K562 (cell line): Measurements from ENCODE around the gene SRC. TPM values are rescaled to one million over a fixed set of nuclear protein-coding genes. Genes with fewer than 3 reads are reported as not detected.

Experiments used
- EHMT2 ChIP-seq: fragments of 450-650 bp; IDR thresholded peaks from 2 replicates; pipeline ENCODE4 v1.6.1; 2018; ENCODE audit warnings: antibody characterized with exemption
- LCOR ChIP-seq: sonication (generic); formaldehyde crosslinking; IDR thresholded peaks from 2 replicates; pipeline ENCODE4 v1.8.0; 2022; ENCODE audit warnings: mild to moderate bottlenecking, missing genetic modification reagents
- NONO ChIP-seq, 2 experiments: fragments of 200-400 bp in 1 of 2; fragments of 450-650 bp in 1 of 2; formaldehyde crosslinking in 1 of 2; IDR thresholded peaks; 2 replicates each; pipeline ENCODE4 v1.6.1; 2017; ENCODE audit warnings: low read depth in 2 of 2, mild to moderate bottlenecking in 2 of 2, moderate library complexity in 2 of 2, low read length in 1 of 2
- POLR2AphosphoS2 ChIP-seq: IDR thresholded peaks from 2 replicates; pipeline ENCODE4 v1.6.1; 2012; ENCODE audit warnings: low read length, improper control_type of control experiment
- RBM22 ChIP-seq: fragments of 200-400 bp; formaldehyde crosslinking; IDR thresholded peaks from 2 replicates; pipeline ENCODE4 v1.6.1; 2018; ENCODE audit warnings: low read length, low read depth; ENCODE audit not compliant: poor library complexity, severe bottlenecking
- YBX1 ChIP-seq: fragments of 450-650 bp; IDR thresholded peaks from 2 replicates; pipeline ENCODE4 v1.7.1; 2016; ENCODE audit warnings: mild to moderate bottlenecking
- polyA plus RNA-seq, 8 experiments: library from polyadenylated mRNA; depleted of rRNA in 4 of 8; stranded (reverse) in 5 of 8; unstranded in 3 of 8; fragments of >200 nt; fragmentation: Nextera tagmentation in 2 of 8; fragmentation: Illumina TruSeq in 1 of 8; extraction: Ambion mirVana in 2 of 8; extraction: Trizol in 1 of 8; gene quantifications; 2 replicates each; pipeline versions ENCODE4 v1.2.1 to v1.2.3, GENCODE V29; 2011 to 2014; ENCODE audit warnings: inconsistent platforms in 1 of 8, missing spikeins in 1 of 8
- total RNA-seq, 7 experiments: library from RNA; depleted of rRNA in 6 of 7; stranded (reverse); fragments of >200 nt in 6 of 7; fragmentation: Illumina TruSeq in 2 of 7; extraction: Trizol in 2 of 7; gene quantifications; 2 replicates each; pipeline versions ENCODE4 v1.2.1 to v1.2.3, GENCODE V29; 2011 to 2021; ENCODE audit warnings: low replicate concordance in 1 of 7
- TF ChIP-seq, protein P1 (sequence below), 3 experiments: fragments of 200-800 bp in 1 of 3; fragments of 250-450 bp in 1 of 3; fragments of 450-650 bp in 1 of 3; sonication (Bioruptor Pico) in 1 of 3; sonication (Bioruptor generic) in 1 of 3; formaldehyde crosslinking in 1 of 3; IDR thresholded peaks; 2 replicates each; pipeline versions ENCODE4 v1.6.1 to v1.8.0; 2016 to 2022; ENCODE audit warnings: mild to moderate bottlenecking in 2 of 3, missing genetic modification characterization in 2 of 3, missing compliant biosample characterization in 1 of 3, moderate library complexity in 1 of 3
- TF ChIP-seq, protein P2 (sequence below): sonication (generic); formaldehyde crosslinking; IDR thresholded peaks from 2 replicates; pipeline ENCODE4 v1.8.0; 2022; ENCODE audit warnings: missing genetic modification reagents, mild to moderate bottlenecking, moderate library complexity, borderline replicate concordance
- TF ChIP-seq, protein P3 (sequence below): fragments of 250-450 bp; sonication (Bioruptor Pico); IDR thresholded peaks from 2 replicates; pipeline ENCODE4 v1.9.0; 2021; ENCODE audit warnings: mild to moderate bottlenecking, inconsistent platforms
- TF ChIP-seq, protein P4 (sequence below), 2 experiments: fragments of 250-450 bp in 1 of 2; fragments of 450-650 bp in 1 of 2; sonication (Bioruptor Pico) in 1 of 2; IDR thresholded peaks; 2 replicates each; pipeline versions ENCODE4 v1.6.1 to v1.8.0; 2016 to 2021; ENCODE audit warnings: mild to moderate bottlenecking in 2 of 2, moderate library complexity in 2 of 2, missing compliant biosample characterization in 1 of 2, missing genetic modification characterization in 1 of 2
- TF ChIP-seq, protein P5 (sequence below): sonication (generic); formaldehyde crosslinking; IDR thresholded peaks from 2 replicates; pipeline ENCODE4 v1.8.1; 2023; ENCODE audit warnings: missing genetic modification reagents, mild to moderate bottlenecking, borderline replicate concordance

SRC gene
- total and polyA plus RNA-seq, 9 of the 15 experiments (the other 6 are each of a cell fraction or from before 2014, with no cell fraction given), result 0.06 to 8.5 (median 3.1) TPM

DNA sequence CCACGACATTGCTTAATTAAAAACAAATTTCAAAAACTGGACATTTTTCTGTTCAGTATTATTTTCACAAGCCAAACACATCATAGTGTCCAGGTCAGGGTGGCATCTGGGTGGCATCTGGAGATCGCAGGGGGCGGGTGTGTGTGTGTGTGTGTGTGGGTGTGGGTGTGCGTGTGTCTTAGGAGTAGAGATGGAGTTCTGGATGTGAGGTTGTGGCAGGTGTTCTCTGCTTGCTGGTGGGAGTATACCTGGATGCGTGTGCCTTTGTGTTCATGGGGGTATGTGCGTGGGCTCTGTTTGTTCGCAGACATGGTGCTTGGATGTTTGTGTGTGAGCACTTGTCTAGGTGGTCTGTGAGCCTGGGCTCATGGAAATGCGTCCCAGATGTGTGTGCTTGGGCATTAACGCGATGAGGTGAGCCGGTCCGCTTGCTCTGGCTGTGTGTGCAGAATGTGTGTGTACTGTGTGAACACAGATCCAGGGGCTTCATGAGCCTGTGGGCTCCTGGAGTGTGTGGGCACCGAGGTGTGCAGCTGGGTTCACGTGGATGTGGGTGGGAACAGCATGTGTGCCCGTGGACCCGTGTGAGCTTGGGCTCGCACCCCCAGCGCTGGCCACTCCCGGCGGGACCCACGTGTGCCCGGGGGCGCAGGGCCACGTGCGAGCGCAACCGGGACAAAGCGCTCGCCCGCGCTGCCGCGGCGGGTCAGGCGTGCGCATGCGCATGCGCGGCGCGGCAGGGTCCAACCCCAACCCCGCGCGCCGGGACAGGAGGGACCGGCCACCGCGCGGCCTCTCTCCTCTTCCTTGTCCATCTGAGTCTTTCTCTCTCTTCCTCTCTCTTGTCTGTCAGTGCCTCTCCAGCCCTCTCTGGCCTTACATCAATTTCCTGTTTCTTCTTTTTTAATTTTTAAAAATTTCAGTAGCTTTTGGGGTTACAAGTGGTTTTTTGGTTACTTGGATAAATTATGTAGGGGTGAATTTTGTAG is 60.4 kb downstream of the SRC start (continued):
- no peak for TF ChIP-seq RBM22
- peak; percentile 35; the same call in 1 of the 2 replicates for TF ChIP-seq LCOR
- TF ChIP-seq POLR2AphosphoS2, result no peak
- no peak for TF ChIP-seq EHMT2
- TF ChIP-seq, protein P1, sequence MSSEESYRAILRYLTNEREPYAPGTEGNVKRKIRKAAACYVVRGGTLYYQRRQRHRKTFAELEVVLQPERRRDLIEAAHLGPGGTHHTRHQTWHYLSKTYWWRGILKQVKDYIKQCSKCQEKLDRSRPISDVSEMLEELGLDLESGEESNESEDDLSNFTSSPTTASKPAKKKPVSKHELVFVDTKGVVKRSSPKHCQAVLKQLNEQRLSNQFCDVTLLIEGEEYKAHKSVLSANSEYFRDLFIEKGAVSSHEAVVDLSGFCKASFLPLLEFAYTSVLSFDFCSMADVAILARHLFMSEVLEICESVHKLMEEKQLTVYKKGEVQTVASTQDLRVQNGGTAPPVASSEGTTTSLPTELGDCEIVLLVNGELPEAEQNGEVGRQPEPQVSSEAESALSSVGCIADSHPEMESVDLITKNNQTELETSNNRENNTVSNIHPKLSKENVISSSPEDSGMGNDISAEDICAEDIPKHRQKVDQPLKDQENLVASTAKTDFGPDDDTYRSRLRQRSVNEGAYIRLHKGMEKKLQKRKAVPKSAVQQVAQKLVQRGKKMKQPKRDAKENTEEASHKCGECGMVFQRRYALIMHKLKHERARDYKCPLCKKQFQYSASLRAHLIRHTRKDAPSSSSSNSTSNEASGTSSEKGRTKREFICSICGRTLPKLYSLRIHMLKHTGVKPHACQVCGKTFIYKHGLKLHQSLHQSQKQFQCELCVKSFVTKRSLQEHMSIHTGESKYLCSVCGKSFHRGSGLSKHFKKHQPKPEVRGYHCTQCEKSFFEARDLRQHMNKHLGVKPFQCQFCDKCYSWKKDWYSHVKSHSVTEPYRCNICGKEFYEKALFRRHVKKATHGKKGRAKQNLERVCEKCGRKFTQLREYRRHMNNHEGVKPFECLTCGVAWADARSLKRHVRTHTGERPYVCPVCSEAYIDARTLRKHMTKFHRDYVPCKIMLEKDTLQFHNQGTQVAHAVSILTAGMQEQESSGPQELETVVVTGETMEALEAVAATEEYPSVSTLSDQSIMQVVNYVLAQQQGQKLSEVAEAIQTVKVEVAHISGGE (CRISPR knock-in tag; IDR thresholded peaks at IDR 0.05), result no peak
- TF ChIP-seq, protein P2, sequence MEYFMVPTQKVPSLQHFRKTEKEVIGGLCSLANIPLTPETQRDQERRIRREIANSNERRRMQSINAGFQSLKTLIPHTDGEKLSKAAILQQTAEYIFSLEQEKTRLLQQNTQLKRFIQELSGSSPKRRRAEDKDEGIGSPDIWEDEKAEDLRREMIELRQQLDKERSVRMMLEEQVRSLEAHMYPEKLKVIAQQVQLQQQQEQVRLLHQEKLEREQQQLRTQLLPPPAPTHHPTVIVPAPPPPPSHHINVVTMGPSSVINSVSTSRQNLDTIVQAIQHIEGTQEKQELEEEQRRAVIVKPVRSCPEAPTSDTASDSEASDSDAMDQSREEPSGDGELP, result peak; percentile 66; the same call in 1 of the 2 replicates
- TF ChIP-seq YBX1, result no peak
- TF ChIP-seq NONO (IDR thresholded peaks at IDR 0.05; ENCODE audit: low read depth in 2 of 2, low read length in 1 of 2), result peak in 1 of 2 experiments; percentile 34; a peak in 1 of 4 replicates
- TF ChIP-seq, protein P3, sequence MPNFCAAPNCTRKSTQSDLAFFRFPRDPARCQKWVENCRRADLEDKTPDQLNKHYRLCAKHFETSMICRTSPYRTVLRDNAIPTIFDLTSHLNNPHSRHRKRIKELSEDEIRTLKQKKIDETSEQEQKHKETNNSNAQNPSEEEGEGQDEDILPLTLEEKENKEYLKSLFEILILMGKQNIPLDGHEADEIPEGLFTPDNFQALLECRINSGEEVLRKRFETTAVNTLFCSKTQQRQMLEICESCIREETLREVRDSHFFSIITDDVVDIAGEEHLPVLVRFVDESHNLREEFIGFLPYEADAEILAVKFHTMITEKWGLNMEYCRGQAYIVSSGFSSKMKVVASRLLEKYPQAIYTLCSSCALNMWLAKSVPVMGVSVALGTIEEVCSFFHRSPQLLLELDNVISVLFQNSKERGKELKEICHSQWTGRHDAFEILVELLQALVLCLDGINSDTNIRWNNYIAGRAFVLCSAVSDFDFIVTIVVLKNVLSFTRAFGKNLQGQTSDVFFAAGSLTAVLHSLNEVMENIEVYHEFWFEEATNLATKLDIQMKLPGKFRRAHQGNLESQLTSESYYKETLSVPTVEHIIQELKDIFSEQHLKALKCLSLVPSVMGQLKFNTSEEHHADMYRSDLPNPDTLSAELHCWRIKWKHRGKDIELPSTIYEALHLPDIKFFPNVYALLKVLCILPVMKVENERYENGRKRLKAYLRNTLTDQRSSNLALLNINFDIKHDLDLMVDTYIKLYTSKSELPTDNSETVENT (CRISPR knock-in tag), result no peak
- TF ChIP-seq, protein P4, sequence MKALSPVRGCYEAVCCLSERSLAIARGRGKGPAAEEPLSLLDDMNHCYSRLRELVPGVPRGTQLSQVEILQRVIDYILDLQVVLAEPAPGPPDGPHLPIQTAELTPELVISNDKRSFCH (CRISPR knock-in tag; IDR thresholded peaks at IDR 0.05), result no peak
- TF ChIP-seq, protein P4 (tag; IDR thresholded peaks at IDR 0.05), result 0 out of 2 replicates have a peak, but pooled peaks have one; percentile 32
- TF ChIP-seq, protein P5, sequence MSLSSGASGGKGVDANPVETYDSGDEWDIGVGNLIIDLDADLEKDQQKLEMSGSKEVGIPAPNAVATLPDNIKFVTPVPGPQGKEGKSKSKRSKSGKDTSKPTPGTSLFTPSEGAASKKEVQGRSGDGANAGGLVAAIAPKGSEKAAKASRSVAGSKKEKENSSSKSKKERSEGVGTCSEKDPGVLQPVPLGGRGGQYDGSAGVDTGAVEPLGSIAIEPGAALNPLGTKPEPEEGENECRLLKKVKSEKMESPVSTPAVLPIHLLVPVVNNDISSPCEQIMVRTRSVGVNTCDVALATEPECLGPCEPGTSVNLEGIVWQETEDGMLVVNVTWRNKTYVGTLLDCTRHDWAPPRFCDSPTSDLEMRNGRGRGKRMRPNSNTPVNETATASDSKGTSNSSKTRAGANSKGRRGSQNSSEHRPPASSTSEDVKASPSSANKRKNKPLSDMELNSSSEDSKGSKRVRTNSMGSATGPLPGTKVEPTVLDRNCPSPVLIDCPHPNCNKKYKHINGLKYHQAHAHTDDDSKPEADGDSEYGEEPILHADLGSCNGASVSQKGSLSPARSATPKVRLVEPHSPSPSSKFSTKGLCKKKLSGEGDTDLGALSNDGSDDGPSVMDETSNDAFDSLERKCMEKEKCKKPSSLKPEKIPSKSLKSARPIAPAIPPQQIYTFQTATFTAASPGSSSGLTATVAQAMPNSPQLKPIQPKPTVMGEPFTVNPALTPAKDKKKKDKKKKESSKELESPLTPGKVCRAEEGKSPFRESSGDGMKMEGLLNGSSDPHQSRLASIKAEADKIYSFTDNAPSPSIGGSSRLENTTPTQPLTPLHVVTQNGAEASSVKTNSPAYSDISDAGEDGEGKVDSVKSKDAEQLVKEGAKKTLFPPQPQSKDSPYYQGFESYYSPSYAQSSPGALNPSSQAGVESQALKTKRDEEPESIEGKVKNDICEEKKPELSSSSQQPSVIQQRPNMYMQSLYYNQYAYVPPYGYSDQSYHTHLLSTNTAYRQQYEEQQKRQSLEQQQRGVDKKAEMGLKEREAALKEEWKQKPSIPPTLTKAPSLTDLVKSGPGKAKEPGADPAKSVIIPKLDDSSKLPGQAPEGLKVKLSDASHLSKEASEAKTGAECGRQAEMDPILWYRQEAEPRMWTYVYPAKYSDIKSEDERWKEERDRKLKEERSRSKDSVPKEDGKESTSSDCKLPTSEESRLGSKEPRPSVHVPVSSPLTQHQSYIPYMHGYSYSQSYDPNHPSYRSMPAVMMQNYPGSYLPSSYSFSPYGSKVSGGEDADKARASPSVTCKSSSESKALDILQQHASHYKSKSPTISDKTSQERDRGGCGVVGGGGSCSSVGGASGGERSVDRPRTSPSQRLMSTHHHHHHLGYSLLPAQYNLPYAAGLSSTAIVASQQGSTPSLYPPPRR (CRISPR knock-in tag), result no peak
